SK-N-SH (cell line): ENCODE results near the gene YES1.

Experiments used
- FOXM1 ChIP-seq: IDR thresholded peaks from 2 replicates; pipeline ENCODE4 v1.4.0; 2012; ENCODE audit warnings: low read depth, mild to moderate bottlenecking
- POLR2AphosphoS5 ChIP-seq: IDR thresholded peaks from 2 replicates; pipeline ENCODE4 v1.6.1; 2012; ENCODE audit warnings: low read depth, low read length
- RAD21 ChIP-seq: IDR thresholded peaks from 2 replicates; pipeline ENCODE4 v1.6.1; 2012; ENCODE audit warnings: mild to moderate bottlenecking, low read length
- RFX5 ChIP-seq: IDR thresholded peaks from 2 replicates; pipeline ENCODE4 v1.6.1; 2012; ENCODE audit warnings: mild to moderate bottlenecking, improper control_type of control experiment, low read length
- SMC3 ChIP-seq: IDR thresholded peaks from 2 replicates; pipeline ENCODE4 v1.6.1; 2012; ENCODE audit warnings: low read depth, low read length, improper control_type of control experiment
- TEAD4 ChIP-seq: IDR thresholded peaks from 2 replicates; pipeline ENCODE4 v1.4.0; 2012; ENCODE audit warnings: mild to moderate bottlenecking, borderline replicate concordance; ENCODE audit not compliant: insufficient read depth
- TF ChIP-seq, protein P1 (sequence below): fragments of 200-600 bp; sonication (generic); IDR thresholded peaks from 2 replicates; pipeline ENCODE4 v1.6.1; 2017; ENCODE audit warnings: antibody characterized with exemption, mild to moderate bottlenecking, moderate library complexity
- TF ChIP-seq, protein P2 (sequence below): IDR thresholded peaks from 2 replicates; pipeline ENCODE4; 2012
- TF ChIP-seq, protein P3 (sequence below): fragments of 150-350 bp; IDR thresholded peaks from 2 replicates; pipeline ENCODE4 v1.6.1; 2016; ENCODE audit warnings: mild to moderate bottlenecking, low read depth, low read length
- TF ChIP-seq, protein P4 (sequence below): fragments of 150-350 bp; IDR thresholded peaks from 2 replicates; pipeline ENCODE4 v1.6.1; 2017; ENCODE audit warnings: antibody characterized with exemption, low read length, low read depth, borderline replicate concordance
- TF ChIP-seq, protein P5 (sequence below): IDR thresholded peaks from 2 replicates; pipeline ENCODE4 v1.4.0; 2012; ENCODE audit warnings: low read depth

DNA sequence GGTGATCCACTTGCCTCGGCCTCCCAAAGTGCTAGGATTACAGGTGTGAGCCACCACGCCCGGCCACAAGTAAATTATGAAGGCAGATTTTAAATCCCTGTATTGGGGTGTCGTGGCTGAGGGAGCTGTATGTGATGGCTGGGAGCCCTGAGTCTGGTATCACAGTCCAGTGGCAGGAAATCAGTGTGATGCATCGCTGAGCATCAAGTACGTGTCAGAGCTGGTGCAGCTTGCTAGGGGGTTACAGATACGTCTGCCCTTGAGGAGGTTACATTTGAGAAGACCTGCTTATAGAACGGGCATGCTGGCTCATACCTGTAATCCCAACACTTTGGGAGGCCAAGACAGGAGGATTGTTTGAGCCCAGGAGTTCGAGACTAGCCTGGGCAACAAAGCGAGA lies 103.9 kb downstream of the YES1 start:
- TF ChIP-seq, protein P1, sequence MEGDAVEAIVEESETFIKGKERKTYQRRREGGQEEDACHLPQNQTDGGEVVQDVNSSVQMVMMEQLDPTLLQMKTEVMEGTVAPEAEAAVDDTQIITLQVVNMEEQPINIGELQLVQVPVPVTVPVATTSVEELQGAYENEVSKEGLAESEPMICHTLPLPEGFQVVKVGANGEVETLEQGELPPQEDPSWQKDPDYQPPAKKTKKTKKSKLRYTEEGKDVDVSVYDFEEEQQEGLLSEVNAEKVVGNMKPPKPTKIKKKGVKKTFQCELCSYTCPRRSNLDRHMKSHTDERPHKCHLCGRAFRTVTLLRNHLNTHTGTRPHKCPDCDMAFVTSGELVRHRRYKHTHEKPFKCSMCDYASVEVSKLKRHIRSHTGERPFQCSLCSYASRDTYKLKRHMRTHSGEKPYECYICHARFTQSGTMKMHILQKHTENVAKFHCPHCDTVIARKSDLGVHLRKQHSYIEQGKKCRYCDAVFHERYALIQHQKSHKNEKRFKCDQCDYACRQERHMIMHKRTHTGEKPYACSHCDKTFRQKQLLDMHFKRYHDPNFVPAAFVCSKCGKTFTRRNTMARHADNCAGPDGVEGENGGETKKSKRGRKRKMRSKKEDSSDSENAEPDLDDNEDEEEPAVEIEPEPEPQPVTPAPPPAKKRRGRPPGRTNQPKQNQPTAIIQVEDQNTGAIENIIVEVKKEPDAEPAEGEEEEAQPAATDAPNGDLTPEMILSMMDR, result no peak
- TF ChIP-seq SMC3 (no peak), TEAD4 (no peak), POLR2AphosphoS5 (no peak), RAD21 (no peak), RFX5 (no peak), FOXM1 (no peak)
- TF ChIP-seq, protein P2, sequence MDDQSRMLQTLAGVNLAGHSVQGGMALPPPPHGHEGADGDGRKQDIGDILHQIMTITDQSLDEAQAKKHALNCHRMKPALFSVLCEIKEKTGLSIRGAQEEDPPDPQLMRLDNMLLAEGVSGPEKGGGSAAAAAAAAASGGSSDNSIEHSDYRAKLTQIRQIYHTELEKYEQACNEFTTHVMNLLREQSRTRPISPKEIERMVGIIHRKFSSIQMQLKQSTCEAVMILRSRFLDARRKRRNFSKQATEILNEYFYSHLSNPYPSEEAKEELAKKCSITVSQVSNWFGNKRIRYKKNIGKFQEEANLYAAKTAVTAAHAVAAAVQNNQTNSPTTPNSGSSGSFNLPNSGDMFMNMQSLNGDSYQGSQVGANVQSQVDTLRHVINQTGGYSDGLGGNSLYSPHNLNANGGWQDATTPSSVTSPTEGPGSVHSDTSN, result no peak
- TF ChIP-seq, protein P3, sequence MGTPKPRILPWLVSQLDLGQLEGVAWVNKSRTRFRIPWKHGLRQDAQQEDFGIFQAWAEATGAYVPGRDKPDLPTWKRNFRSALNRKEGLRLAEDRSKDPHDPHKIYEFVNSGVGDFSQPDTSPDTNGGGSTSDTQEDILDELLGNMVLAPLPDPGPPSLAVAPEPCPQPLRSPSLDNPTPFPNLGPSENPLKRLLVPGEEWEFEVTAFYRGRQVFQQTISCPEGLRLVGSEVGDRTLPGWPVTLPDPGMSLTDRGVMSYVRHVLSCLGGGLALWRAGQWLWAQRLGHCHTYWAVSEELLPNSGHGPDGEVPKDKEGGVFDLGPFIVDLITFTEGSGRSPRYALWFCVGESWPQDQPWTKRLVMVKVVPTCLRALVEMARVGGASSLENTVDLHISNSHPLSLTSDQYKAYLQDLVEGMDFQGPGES, result no peak
- TF ChIP-seq, protein P4, sequence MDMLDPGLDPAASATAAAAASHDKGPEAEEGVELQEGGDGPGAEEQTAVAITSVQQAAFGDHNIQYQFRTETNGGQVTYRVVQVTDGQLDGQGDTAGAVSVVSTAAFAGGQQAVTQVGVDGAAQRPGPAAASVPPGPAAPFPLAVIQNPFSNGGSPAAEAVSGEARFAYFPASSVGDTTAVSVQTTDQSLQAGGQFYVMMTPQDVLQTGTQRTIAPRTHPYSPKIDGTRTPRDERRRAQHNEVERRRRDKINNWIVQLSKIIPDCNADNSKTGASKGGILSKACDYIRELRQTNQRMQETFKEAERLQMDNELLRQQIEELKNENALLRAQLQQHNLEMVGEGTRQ, result no peak
- TF ChIP-seq, protein P5, sequence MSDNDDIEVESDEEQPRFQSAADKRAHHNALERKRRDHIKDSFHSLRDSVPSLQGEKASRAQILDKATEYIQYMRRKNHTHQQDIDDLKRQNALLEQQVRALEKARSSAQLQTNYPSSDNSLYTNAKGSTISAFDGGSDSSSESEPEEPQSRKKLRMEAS, result no peak
